HG02943 (cell line): ENCODE data around the gene LPCAT4.
A peak's percentile ranks its signal among the peaks of the same experiment; 100 is the strongest.
"Not testable (repeated sequence)": the region's sequence is repeated elsewhere in the genome, so short reads cannot be mapped to it uniquely, and the experiment has no call there.

Experiments used
- ATAC-seq: cut with Tn5 transposase; IDR thresholded peaks from one replicate; pipeline ENCODE4 v1.9.1; 2021; ENCODE audit warnings: mild to moderate bottlenecking, low read depth, moderate library complexity; ENCODE audit not compliant: unreplicated experiment

Gene LPCAT4

DNA sequence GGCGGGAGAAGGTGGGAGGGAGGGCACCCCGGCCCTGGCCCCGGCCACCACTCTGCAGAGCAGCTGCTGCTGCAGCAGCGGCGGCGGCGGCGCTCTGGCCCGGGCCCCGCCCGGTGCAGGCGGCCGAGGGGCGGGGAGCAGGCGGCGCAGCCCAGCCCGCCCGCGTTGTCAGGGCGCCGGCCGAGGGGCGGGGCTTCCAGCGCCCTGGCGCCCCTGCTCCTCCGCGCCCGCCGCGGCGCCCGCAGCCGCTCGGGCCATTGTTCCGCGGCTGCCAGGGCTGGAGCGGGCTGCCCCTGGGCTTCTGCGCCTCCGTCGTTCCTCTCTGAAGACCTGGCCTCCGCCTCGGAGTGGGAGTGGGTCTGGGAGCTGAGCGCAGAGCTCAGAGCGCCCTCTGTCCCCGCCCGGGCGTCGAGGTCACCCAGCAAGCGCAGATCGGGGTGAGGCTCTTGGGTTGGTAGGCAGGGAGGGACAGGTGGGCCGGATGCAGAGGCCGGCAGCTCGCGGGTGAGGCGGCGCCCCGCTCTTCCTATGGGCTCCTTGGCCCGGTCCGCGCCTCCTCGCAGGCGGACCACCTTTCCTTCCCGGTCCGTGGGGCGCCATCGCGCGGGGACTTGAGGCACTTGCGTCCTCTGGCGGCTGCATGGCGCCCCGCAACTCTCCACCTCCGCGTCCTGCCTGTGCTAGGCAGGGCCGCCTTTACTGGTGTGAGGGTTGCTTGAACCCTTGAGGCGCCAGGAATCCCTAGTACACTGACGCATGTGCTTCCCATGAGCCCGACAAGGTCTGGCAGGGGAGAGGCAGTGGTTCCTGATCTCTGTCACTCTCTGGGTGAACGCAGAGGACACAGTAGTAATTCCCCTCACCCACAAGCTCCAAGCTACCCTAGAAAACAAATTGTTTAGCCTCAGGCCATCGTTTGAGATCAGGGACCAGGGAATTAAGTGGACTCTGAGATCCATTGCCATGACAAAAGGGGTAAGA, at the start of gene LPCAT4:
LPCAT4 (minus strand) TSS at position 96 of the 981 bp plus-strand sequence. CDS start 96 bp downstream, outside the sequence.
- peak; percentile 79 for ATAC-seq

DNA sequence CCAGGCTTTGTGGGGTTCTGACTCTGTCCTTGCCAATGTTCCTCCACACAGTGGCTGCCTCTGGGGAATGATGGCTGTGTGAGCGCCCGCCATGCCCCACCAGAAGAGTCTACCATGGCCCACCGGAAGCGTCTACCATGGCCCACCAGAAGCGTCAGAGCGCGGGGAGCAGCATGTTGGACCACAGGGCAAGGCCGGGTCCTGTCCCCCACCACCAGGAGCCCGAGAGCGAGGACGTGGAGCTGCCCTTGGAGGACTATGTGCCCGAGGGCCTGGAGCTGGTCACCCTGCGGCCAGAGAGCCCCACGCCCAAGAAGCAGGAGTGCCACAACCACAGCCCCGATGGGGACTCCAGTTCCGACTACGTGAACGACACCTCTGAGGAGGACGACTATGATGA, 42.5 kb upstream of the LPCAT4 start:
- ATAC-seq, result not testable (repeated sequence)

DNA sequence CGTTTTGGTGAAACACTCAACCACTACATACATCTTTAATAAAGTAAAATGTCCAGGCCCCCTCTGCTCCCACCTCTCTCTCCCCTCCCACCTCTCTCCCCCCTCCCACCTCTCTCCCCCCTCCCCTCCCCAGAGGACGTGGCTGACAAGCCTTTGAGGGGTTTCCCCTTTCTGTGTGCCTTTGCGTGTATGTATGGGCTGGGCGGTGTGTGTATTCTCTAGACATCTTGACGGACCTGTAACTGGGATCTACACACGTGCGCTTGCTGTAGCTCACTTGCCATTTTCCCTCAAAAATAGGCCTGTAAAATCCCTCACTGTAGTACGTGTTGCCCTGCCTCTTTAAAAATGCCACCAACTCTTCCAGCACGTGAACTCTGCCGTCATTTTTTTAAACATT, 42.0 kb upstream of the LPCAT4 start:
- not testable (repeated sequence) for ATAC-seq

- ATAC-seq, result not testable (repeated sequence)
Measured at GRCh38 chr15:34403899-34404298, 36.9 kb upstream of the LPCAT4 start.

DNA sequence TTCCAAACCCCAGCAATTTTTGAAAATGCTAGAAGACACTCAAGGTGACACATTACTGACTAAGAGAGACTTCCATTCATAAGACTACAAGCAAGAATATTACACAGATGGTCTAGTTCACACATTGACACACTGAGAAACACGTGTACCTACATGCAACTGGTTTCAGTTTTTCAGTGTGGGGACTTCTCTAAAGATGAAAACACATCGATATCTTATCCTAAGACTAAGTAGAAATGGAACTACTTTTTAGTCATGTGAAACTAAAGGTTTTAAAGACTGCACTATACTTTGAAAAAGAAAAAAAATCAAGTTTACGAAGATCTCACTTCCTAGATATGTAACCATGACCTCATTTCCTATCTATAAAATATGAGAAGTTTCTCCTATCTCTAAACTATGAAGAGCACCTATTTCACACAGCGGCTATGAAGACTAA, 36.2 kb upstream of the LPCAT4 start:
- not testable (repeated sequence) for ATAC-seq

GRCh38 chr15:34397637-34398259, 30.8 kb upstream of the LPCAT4 start:
- ATAC-seq, result not testable (repeated sequence)

GRCh38 chr15:34392981-34393380, 26.0 kb upstream of the LPCAT4 start:
- not testable (repeated sequence) for ATAC-seq

GRCh38 chr15:34389594-34390086, 22.6 kb upstream of the LPCAT4 start:
- not testable (repeated sequence) for ATAC-seq

DNA sequence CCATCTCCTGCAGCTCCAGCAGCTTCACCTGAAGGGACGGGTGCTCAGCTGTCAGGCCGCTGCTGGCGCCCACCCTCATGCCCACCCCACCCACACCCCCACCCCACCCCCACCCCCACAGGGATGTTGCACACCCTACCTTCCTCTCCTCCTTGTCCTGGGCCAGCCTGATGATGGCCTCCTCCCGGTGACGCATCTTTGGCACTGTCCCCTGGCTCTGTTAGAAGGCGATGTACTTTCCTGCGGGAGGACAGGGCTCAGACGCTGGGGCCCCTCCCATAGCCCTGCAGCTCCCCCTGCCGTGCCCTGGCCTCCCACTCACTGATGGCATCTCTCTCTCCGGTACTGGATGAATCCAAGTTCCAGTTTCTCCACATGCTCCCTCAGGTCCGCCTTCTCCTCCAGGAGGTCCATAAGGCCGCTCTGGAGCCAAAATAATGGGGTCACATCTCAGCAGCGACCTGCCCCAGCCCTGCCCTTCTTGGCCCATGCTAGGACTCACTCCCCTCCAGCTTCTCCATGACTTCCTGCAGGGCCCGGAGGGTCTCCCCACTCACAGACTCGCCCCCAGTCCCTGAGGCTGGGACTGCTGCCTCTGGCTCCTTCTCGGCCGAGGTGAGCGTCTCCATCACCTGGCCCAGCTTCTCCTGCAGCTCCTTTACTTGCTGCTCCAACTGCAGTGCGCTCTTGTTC, 15.0 kb upstream of the LPCAT4 start:
- not testable (repeated sequence) for ATAC-seq

- ATAC-seq, result not testable (repeated sequence)
Measured at GRCh38 chr15:34380491-34380890, 13.5 kb upstream of the LPCAT4 start.

GRCh38 chr15:34376856-34377255, 9.9 kb upstream of the LPCAT4 start:
- ATAC-seq, result no peak

DNA sequence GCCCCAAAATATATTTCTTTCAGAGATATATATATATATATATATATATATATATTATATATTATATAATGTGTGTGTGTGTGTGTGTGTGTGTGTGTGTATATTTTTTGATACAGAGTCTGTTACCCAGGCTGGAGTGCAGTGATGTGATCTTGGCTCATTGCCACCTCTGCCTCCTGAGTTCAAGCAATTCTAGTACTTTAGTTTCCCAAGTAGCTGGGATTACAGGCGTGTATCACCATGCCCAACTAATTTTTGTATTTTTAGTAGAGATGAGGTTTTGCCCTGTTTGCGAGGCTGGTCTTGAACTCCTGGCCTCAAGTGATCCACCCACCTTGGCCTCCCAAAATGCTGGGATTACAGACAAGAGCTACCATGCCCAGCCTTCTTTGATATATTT, 8.5 kb upstream of the LPCAT4 start:
- ATAC-seq, result not testable (repeated sequence)

DNA sequence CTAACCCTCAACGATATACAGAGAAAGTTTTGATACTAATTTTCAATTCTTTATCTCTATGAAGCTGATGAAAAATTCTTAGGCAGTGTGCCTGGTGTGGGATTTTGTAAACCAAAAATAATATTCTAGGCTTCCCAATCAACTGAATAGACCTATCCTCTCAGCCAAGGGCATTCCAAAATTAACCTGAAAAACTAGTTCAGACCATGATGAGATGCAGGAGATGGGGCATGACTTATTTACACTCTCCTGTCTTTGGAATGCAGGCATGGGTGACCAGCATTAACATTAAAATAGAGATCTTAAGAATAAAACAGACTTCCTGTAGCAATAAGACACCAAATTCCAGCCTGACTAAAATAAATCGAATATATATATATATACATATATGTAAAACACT, 7.8 kb upstream of the LPCAT4 start:
- ATAC-seq, result no peak

DNA sequence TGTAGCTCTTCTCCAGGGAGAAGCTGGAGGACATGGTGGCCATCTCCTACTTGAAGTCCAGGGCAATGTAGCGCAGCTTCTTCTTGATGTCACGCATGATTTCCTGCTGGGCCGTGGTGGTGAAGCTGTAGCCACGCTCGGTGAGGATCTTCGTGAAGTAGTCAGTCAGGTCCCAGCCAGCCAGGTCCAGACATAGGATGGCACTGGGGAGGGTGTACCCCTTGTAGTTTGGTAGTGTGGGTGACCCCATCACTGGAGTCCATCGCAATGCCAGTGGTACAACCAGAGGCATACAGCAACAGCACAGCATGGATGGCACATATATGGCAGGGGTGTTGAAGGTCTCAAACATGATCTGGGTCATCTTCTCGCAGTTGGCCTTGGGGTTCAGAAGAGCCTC, 7.0 kb upstream of the LPCAT4 start:
- no peak for ATAC-seq

DNA sequence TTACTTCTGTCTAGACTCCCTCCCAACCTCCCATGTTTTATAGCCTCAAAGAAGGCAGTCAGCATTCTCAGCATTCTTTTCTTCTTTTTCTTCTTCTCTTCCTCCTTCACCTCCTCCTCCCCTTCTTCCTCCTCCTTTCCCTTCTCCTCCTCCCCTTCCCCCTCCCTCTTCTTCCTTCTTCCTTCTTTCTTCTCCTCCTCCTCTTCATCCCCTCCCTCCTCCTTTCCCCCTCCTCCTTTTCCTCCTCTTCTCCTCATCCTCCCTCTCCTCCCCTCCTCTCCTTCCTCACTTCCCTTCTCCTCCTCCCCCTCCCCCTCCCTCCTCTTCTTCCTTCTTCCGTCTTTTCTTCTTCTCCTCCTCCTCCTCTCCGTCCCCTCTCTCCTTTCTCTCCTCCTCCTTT, 3.6 kb upstream of the LPCAT4 start:
- no peak for ATAC-seq

DNA sequence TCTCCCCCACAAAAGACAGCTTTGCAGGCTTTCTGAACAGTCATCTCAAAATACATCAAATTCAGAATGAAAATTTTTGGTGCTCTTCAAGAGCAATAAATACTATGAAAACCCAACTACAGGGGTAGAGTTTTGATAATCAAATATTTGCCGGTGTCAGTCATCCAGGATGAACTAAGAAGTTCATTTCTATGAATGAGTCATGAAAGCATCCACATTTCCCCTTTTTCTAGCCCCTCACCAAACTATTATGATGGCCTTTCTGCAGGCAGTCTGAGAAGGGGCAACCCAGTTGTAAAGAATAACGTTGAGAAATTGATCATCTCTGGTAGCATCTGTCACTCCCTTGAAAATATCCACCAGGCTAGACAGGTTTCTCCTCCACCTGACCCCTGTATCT, 3.1 kb upstream of the LPCAT4 start:
- ATAC-seq, result no peak

GRCh38 chr15:34366271-34367065, 528 bp downstream of the LPCAT4 start:
- ATAC-seq, result peak; percentile 3

- ATAC-seq, result no peak
Measured at GRCh38 chr15:34365836-34366235, 1.2 kb downstream of the LPCAT4 start.

GRCh38 chr15:34365091-34365825, 1.7 kb downstream of the LPCAT4 start:
- ATAC-seq, result no peak
